ENCODE data around the gene PPP2R5D.

The PPP2R5D gene

GRCh38 chr6:43054206-43054943, 70.0 kb downstream of the PPP2R5D start:
- no peak for TF ChIP-seq CTCF (conservative IDR thresholded peaks at IDR 0.05; ENCODE audit: low read depth, low read length)
- H3K4me3 ChIP-seq (ENCODE audit: low read depth, low read length), result peak overlapping the region; percentile 83
- DNase-seq (ENCODE audit: low read depth), result no peak

GRCh38 chr6:43055966-43056365, 71.6 kb downstream of the PPP2R5D start:
- DNase-seq (ENCODE audit: low read depth), result no peak
- TF ChIP-seq CTCF (conservative IDR thresholded peaks at IDR 0.05; ENCODE audit: low read depth, low read length), result no peak
- no peak overlapping the region for H3K4me3 ChIP-seq (ENCODE audit: low read depth, low read length)

- no peak for DNase-seq (ENCODE audit: low read depth)
- H3K4me3 ChIP-seq (ENCODE audit: low read depth, low read length), result peak overlapping the region; percentile 77
- TF ChIP-seq CTCF (conservative IDR thresholded peaks at IDR 0.05; ENCODE audit: low read depth, low read length), result no peak
Measured at GRCh38 chr6:43058531-43058930, 74.2 kb downstream of the PPP2R5D start.

GRCh38 chr6:43059168-43060033, 75.0 kb downstream of the PPP2R5D start, which contains the start of the genes KLC4 and MRPL2:
TSS of gene KLC4 (plus strand) at chr6:43059631. CDS start at chr6:43061336, 1,705 bp downstream.
TSS of gene MRPL2 (minus strand) at chr6:43059434. CDS start at chr6:43059381, 53 bp downstream.
- peak; percentile 99 for DNase-seq (ENCODE audit: low read depth)
- peak within 1 kb of the TSS; percentile 87 for H3K4me3 ChIP-seq (ENCODE audit: low read depth, low read length)
- TF ChIP-seq CTCF (conservative IDR thresholded peaks at IDR 0.05; ENCODE audit: low read depth, low read length), result no peak

GRCh38 chr6:43060034-43060754, 75.8 kb downstream of the PPP2R5D start:
- DNase-seq (ENCODE audit: low read depth), result peak; percentile 18
- TF ChIP-seq CTCF (conservative IDR thresholded peaks at IDR 0.05; ENCODE audit: low read depth, low read length), result no peak
- peak overlapping the region; percentile 87 for H3K4me3 ChIP-seq (ENCODE audit: low read depth, low read length)

GRCh38 chr6:43060755-43061633, 76.6 kb downstream of the PPP2R5D start:
- TF ChIP-seq CTCF (conservative IDR thresholded peaks at IDR 0.05; ENCODE audit: low read depth, low read length), result no peak
- no peak for DNase-seq (ENCODE audit: low read depth)
- no peak overlapping the region for H3K4me3 ChIP-seq (ENCODE audit: low read depth, low read length)
